NCI-H2107 treated with DMSO at 0.1 percent for 48 hours (cell line): ENCODE results near the gene DLGAP1.

Experiments
- DNase-seq: peaks from one replicate; lab custom pipeline; 2025; ENCODE audit not compliant: unreplicated experiment; lab: John Stamatoyannopoulos, UW

The DLGAP1 gene

DNA sequence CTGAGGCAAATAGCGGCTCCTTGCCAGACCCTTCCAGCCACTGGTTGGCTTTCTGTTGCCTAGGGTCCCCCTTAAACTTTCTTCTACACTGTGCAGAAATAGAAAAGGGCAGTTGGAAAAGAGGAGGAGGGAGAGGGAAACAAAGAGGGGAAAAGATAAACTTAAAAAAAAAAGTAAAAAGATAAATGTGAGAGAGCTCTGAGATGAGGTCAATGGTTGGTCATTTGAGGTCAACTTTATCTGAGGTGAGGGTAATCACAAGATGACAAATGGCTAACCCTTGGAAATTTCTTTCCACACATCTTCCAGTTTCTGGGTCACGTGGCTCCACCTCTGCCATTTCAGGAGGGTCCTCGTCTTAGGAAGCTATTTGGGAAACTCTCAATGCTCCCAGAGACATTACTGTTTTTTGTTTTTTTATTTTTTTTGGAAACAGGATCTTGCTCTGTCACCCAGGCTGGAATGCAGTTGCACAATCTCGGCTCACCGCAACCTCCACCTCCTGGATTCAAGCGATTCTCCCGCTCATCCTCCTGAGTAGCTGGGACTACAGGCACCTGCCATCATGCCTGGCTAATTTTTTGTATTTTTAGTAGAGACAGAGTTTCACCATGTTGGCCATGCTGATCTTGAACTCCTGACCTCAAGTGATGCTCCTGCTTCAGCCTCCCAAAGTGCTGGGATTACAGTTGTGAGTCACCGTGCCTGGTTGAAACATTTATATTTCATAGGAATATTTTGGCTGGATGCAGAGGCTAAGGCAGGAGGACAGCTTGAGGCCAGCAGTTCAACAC, 805.3 kb downstream of the DLGAP1 start:
- DNase-seq, result no peak

- DNase-seq, result no peak
These were observed 805.9 kb downstream of the DLGAP1 start for GRCh38 chr18:3649135-3649632.

DNA sequence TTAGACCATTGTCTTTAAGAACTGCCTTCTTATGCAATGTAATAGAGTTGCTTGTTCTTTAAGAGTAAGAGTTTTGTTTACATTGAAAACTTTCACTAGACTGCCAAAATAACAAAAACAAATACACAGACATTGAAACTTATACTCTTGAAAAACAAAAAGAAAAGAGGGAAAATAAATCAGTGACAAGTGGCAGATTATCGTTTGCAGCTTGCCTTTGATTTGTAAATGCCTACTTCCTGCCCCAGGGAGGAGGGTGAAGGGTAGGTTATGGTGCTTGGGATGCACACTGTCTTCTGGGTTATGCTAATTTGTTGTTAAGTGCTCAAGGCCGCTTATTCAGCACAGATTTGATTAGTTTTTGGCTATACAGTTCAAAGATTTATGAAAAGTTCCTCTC, 806.5 kb downstream of the DLGAP1 start:
- no peak for DNase-seq

GRCh38 chr18:3648200-3648599, 806.9 kb downstream of the DLGAP1 start:
- no peak for DNase-seq

DNA sequence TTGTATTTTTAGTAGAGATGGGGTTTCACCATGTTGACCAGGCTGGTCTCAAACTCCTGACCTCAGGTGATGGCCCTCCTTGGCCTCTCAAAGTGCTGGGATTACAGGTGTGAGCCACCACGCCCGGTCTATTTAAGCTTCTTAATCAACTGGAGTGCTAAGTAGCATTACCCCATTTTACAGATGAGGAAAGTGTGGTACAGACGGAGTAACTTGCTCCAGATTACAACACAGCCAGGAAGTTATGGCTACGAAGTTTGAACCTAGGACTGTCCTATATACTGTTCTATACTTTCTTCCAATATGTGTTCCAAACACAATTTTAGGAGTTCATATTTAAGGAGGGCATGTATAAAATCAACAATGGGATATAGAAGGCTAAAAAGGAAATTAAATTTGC, 807.5 kb downstream of the DLGAP1 start:
- DNase-seq, result no peak

- DNase-seq, result no peak
These were observed 809.5 kb downstream of the DLGAP1 start for GRCh38 chr18:3645384-3646156.

DNA sequence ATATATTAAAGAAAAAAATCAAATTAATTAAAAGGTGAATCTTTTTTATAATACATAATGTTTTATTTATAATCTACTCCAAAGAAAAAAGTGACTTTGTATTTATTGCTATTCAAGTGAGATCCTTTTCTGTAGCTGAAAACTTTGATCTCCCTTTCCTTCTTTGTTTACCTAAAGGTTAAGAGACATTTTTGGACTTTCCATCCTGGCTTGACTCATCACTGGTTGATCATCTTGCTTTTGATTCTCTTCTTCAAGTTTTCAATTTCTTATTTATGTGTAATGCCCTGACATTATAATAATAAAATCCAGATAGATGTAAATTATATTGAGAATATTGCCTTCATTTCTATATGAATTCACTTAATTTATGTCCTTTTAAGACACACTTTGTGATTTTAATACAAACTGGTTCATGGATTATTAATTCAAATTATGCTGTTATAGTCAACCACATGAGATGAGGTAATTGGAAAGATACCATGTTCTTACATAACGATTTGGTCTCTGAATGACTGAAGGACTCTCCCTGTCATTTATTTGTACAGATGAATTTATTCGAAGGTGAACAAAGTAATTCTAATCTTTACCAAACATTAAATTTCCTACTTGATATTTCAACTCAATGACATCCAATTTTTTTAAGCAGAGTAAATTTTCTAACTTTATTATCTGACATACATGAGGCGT, 820.7 kb downstream of the DLGAP1 start:
- no peak for DNase-seq

DNA sequence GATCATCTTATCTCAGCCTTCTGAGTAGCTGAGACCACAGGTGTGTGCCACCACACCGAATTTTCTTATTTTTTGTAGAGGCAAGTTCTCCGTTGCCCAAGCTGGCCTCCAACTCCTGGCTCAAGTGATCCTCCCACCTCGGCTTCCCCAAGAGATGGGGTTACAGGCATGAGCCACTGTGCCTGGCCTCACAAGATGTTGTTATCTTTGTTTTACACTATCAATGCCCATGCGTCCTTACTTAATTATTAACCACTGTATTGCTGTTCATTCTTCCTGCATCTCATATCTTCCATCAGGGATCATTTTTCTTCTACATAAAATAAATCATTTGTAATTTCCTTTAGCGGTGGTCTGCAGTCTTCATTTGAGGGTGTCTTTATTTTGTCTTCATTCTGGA, 823.2 kb downstream of the DLGAP1 start:
- no peak for DNase-seq

DNA sequence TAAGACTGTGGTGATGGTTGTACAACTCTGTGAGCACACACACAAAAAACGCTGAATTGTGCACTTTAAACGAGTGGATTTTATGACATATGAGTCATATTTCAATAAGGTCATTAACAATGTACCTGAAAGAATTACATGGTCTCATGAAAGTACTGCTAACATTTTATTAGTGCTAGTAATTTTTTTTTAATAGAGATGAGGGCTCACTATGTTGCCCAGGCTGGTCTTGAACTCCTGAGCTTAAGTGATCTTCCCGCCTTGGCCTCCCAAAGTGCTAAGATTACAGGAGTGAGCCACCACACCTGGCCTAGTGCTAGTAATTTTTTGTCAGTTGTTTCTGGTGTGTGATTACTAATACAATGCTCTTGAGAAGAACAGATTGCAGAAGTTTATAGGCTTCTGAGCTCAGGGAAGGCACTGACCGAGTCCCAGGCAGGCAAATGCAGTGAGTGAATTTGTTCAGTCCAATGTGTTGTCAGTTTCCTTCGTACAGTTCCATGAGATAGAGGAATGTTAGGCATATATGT, 828.1 kb downstream of the DLGAP1 start:
- no peak for DNase-seq

DNA sequence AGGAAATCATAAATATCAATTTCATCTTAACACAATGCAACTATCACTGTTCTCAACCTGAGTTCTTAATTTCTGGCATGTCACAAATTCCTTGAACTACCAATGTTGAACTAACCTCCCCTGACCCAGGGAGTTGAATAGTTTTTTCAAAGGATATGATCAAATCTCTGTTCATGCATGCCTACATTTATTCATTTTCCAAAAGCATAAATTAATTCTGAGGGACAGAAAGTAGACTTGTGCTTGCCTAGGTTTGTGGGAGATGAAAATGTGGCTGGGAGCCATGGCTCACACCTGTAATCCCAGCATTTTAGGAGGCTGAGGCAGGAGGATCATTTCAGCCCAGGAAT, 829.4 kb downstream of the DLGAP1 start:
- DNase-seq, result no peak

- no peak for DNase-seq
These were observed 830.0 kb downstream of the DLGAP1 start for GRCh38 chr18:3624935-3625741.

GRCh38 chr18:3624546-3624934, 830.6 kb downstream of the DLGAP1 start:
- no peak for DNase-seq

GRCh38 chr18:3623769-3624545, 831.1 kb downstream of the DLGAP1 start:
- DNase-seq, result no peak

GRCh38 chr18:3620146-3621119, 834.7 kb downstream of the DLGAP1 start:
- DNase-seq, result no peak

- DNase-seq, result no peak
These were observed 835.4 kb downstream of the DLGAP1 start for GRCh38 chr18:3619746-3620145.

DNA sequence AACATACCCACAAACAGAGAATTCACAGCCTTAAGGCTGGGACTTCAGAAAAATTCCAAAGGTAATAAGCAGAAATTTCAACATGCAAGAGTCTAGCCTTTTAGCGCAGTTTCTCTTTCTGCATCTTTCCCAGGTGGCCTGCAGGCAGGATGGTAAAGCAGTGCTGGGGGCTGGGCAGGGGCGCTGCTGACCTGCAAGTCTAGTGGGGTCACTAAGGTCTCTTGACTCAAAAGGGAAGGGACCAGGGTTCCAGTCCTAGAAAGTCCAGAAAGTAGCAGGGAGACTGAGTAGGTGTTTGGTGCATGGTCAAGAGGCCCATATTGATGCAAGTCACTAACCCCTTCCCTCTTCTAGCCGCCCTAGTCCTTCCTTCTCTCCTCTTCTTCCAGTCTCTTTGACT, 835.9 kb downstream of the DLGAP1 start:
- DNase-seq, result no peak

- DNase-seq, result no peak
These were observed 838.4 kb downstream of the DLGAP1 start for GRCh38 chr18:3616744-3617143.

DNA sequence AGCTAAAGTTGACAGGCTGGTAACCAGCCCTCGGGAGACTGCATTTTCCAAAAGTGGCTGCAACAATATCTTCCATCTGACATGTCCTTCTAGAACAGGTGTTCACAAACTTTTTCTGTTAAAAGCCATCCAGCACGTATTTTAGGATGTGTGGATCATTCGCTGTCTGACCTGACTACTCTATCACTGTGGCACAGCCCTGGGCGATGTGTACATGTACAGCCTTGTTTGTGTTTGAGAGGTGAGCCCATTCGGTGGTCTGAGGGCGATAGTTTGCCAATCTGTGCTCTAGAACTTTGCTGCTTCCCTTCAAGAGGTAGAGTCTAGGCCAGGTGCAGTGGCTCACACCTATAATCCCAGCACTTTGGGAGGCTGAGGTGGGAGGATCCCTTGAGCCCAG, 839.0 kb downstream of the DLGAP1 start:
- DNase-seq, result no peak
